HG02840 (cell line): ENCODE results near the gene TEX35.

Source experiments
- ATAC-seq: cut with Tn5 transposase; IDR thresholded peaks from one replicate; pipeline ENCODE4 v1.9.1; 2021; ENCODE audit warnings: mild to moderate bottlenecking, moderate library complexity, moderate number of reproducible peaks; ENCODE audit not compliant: unreplicated experiment, low FRiP score

Gene TEX35

GRCh38 chr1:178571807-178572206 is 58.9 kb downstream of the TEX35 start:
- no peak for ATAC-seq
